HCT116 (cell line): Measurements from ENCODE around the gene BRWD1. TPM values are rescaled to one million over a fixed set of nuclear protein-coding genes. Genes with fewer than 3 reads are reported as not detected.

Experiments
- ATAC-seq: fragments of 200-7000 bp; cut with Tn5 transposase; 2 replicates; pipeline ENCODE4 v1.9.1; 2020; ENCODE audit warnings: mild to moderate bottlenecking, moderate library complexity
- BruUV-seq: library from RNA; stranded (reverse); fragments of 400-500 nt; replicated peaks from 2 replicates; lab custom pipeline; 2021; lab: Mats Ljungman, UMichigan
- CTCF ChIA-PET: fragments of 300-600 bp; sonication (Branson Sonifier 250); formaldehyde crosslinking; loops from one replicate; lab custom pipeline; 2021; ENCODE audit warnings: antibody characterized with exemption; lab: Charles Lee
- POLR2A ChIA-PET: fragments of 300-600, 350-600 bp; sonication (Branson Sonifier 250); formaldehyde crosslinking; loops from one replicate; lab custom pipeline; 2021; ENCODE audit warnings: antibody characterized with exemption; lab: Charles Lee
- RAD21 ChIA-PET, 2 experiments: fragments of 300-600 bp; sonication (Branson Sonifier 250); formaldehyde crosslinking; loops; one replicate each; lab custom pipeline; 2023; ENCODE audit warnings: low total read pairs in 2 of 2; ENCODE audit not compliant: uncharacterized antibody in 2 of 2, unreplicated experiment in 2 of 2, low non-redundant PET in 1 of 2; lab: Charles Lee
- DNase-seq: peaks from one replicate; pipeline ENCODE4 v3.0.0-alpha.2; 2010; ENCODE audit warnings: low read depth, low spot score
- H2AFZ ChIP-seq: fragments of 200-600 bp; shearing (Covaris generic), sonication (generic); 2 replicates; pipeline ENCODE4 v1.6.1; 2017; ENCODE audit warnings: low read depth, mixed run types, mixed read lengths, antibody characterized with exemption, low read length; ENCODE audit not compliant: poor library complexity, severe bottlenecking
- H3K27ac ChIP-seq: 2 replicates; pipeline ENCODE4 v1.5.1; 2012; ENCODE audit warnings: low read depth, low read length
- H3K27me3 ChIP-seq: fragments of 200-600 bp; sonication (generic); 2 replicates; pipeline ENCODE4 v1.6.1; 2016; ENCODE audit warnings: mixed run types, low read length, mixed read lengths; ENCODE audit not compliant: insufficient read depth
- H3K36me3 ChIP-seq, 2 experiments: fragments of 200-500 bp in 1 of 2; fragments of 200-600 bp in 1 of 2; sonication (Bioruptor generic) in 1 of 2; sonication (generic) in 1 of 2; 2 replicates each; pipeline versions ENCODE4 v1.5.1 to v1.6.1; 2014 to 2016; ENCODE audit warnings: low read length in 2 of 2, inconsistent platforms in 1 of 2, mixed read lengths in 1 of 2, mixed run types in 1 of 2; ENCODE audit not compliant: insufficient read depth in 2 of 2, control insufficient read depth in 1 of 2
- H3K4me1 ChIP-seq, 2 experiments: fragments of 200-600 bp in 1 of 2; sonication (generic) in 1 of 2; 2 replicates each; pipeline versions ENCODE4 v1.5.1 to v1.6.1; 2012 to 2017; ENCODE audit warnings: low read length in 2 of 2, inconsistent platforms in 1 of 2, mild to moderate bottlenecking in 1 of 2, mixed read lengths in 1 of 2, mixed run types in 1 of 2, moderate library complexity in 1 of 2; ENCODE audit not compliant: insufficient read depth in 2 of 2, control insufficient read depth in 1 of 2
- H3K4me2 ChIP-seq: fragments of 200-600 bp; sonication (generic); 2 replicates; pipeline ENCODE4 v1.6.1; 2017; ENCODE audit warnings: mixed run types, low read length, mixed read lengths
- H3K4me3 ChIP-seq, 2 experiments: fragments of 200-600 bp in 1 of 2; sonication (generic) in 1 of 2; replicated peaks in 1 of 2; 2 replicates each; pipeline ENCODE4 v1.5.1; 2011 to 2016; ENCODE audit warnings: low read length in 2 of 2, control low read depth in 1 of 2, low read depth in 1 of 2, mild to moderate bottlenecking in 1 of 2, mixed read lengths in 1 of 2, mixed run types in 1 of 2
- H3K79me2 ChIP-seq: fragments of 200-600 bp; sonication (generic); 2 replicates; pipeline ENCODE4 v1.6.1; 2017; ENCODE audit warnings: mild to moderate bottlenecking, mixed run types, low read length, moderate library complexity, mixed read lengths; ENCODE audit not compliant: insufficient read depth
- H3K9ac ChIP-seq: fragments of 200-600 bp; sonication (generic); 2 replicates; pipeline ENCODE4 v1.6.1; 2016; ENCODE audit warnings: low read length, mixed read lengths
- H3K9me2 ChIP-seq: fragments of 200-600 bp; sonication (generic), shearing (Covaris generic); 2 replicates; pipeline ENCODE4 v1.6.1; 2017; ENCODE audit warnings: mixed run types, mild to moderate bottlenecking, moderate library complexity; ENCODE audit not compliant: insufficient read depth
- H3K9me3 ChIP-seq, 2 experiments: fragments of 200-500 bp in 1 of 2; fragments of 200-600 bp in 1 of 2; sonication (Bioruptor generic) in 1 of 2; sonication (generic) in 1 of 2; 2 replicates each; pipeline ENCODE4 v1.6.1; 2014 to 2017; ENCODE audit warnings: low read length in 2 of 2, mixed read lengths in 2 of 2, inconsistent platforms in 1 of 2, low read depth in 1 of 2, mild to moderate bottlenecking in 1 of 2, mixed run types in 1 of 2, moderate library complexity in 1 of 2; ENCODE audit not compliant: control insufficient read depth in 1 of 2, insufficient read depth in 1 of 2
- H4K20me1 ChIP-seq: fragments of 200-600 bp; sonication (generic), shearing (Covaris generic); 2 replicates; pipeline ENCODE4 v1.6.1; 2017; ENCODE audit warnings: mixed run types, mild to moderate bottlenecking, moderate library complexity; ENCODE audit not compliant: insufficient read depth
- ATF3 ChIP-seq: IDR thresholded peaks from 2 replicates; pipeline ENCODE4 v1.6.1; 2012
- CBX3 ChIP-seq: IDR thresholded peaks from 2 replicates; pipeline ENCODE4 v1.6.1; 2012; ENCODE audit warnings: low read depth
- CEBPB ChIP-seq: IDR thresholded peaks from 2 replicates; pipeline ENCODE4 v1.6.1; 2012; ENCODE audit warnings: low read depth
- CTCF ChIP-seq, 3 experiments: fragments of 200-600 bp in 1 of 3; sonication (generic) in 1 of 3; IDR thresholded peaks in 2 of 3; conservative IDR thresholded peaks in 1 of 3; 2 replicates each; pipeline ENCODE4 v1.5.1; 2012 to 2017; ENCODE audit warnings: low read depth in 2 of 3, low read length in 2 of 3, antibody characterized with exemption in 1 of 3, borderline replicate concordance in 1 of 3, control low read depth in 1 of 3, mild to moderate bottlenecking in 1 of 3, mixed read lengths in 1 of 3, mixed run types in 1 of 3, moderate library complexity in 1 of 3; ENCODE audit not compliant: insufficient read depth in 1 of 3
- EZH2 ChIP-seq: fragments of 200-600 bp; sonication (generic); IDR thresholded peaks from 2 replicates; pipeline ENCODE4 v1.6.1; 2017; ENCODE audit warnings: antibody characterized with exemption, mixed run types
- EZH2phosphoT487 ChIP-seq: fragments of 200-600 bp; IDR thresholded peaks from 2 replicates; pipeline ENCODE4 v1.6.1; 2018; ENCODE audit warnings: antibody characterized with exemption, borderline replicate concordance
- MAX ChIP-seq: IDR thresholded peaks from 2 replicates; pipeline ENCODE4 v1.6.1; 2012
- POLR2A ChIP-seq: IDR thresholded peaks from 2 replicates; pipeline ENCODE4 v1.7.0; 2011; ENCODE audit warnings: borderline replicate concordance; ENCODE audit not compliant: insufficient read depth, insufficient read length; ENCODE audit errors: extremely low read depth
- POLR2AphosphoS5 ChIP-seq: IDR thresholded peaks from 2 replicates; pipeline ENCODE4 v1.6.1; 2011; ENCODE audit warnings: mild to moderate bottlenecking, low read depth, low read length, moderate library complexity
- RAD21 ChIP-seq: IDR thresholded peaks from 2 replicates; pipeline ENCODE4 v1.6.1; 2012; ENCODE audit warnings: low read depth, mild to moderate bottlenecking
- SIN3A ChIP-seq: IDR thresholded peaks from 2 replicates; pipeline ENCODE4 v1.6.1; 2012; ENCODE audit warnings: low read depth
- SP1 ChIP-seq: IDR thresholded peaks from 2 replicates; pipeline ENCODE4 v1.6.1; 2012; ENCODE audit warnings: low read depth
- YY1 ChIP-seq: IDR thresholded peaks from 2 replicates; pipeline ENCODE4 v1.6.1; 2011; ENCODE audit warnings: low read length, low read depth, moderate library complexity, mild to moderate bottlenecking; ENCODE audit not compliant: insufficient replicate concordance; ENCODE audit errors: extremely low read depth
- ZBTB33 ChIP-seq: IDR thresholded peaks from 2 replicates; pipeline ENCODE4 v1.6.1; 2011; ENCODE audit warnings: mild to moderate bottlenecking, low read length, moderate library complexity; ENCODE audit not compliant: insufficient replicate concordance; ENCODE audit errors: extremely low read depth
- intact Hi-C: fragments of 100-400 bp; cut with micrococcal nuclease; formaldehyde crosslinking; loops from 2 replicates; pipeline ENCODE4 v1.10.0; 2022
- total RNA-seq: library from RNA; stranded (reverse); gene quantifications from one replicate; pipeline ENCODE4 v1.2.1, GENCODE V29; 2021; ENCODE audit not compliant: unreplicated experiment

The BRWD1 gene
- total RNA-seq, 1 experiment from 2014 or later, result 33.1 TPM

- Histone ChIP-seq H3K4me2 (no peak overlapping the region), H2AFZ (no peak overlapping the region), H3K9me2 (no peaks in the 10 kb centered on the region), H3K4me3 (no peak overlapping the region), H3K4me1 (no peaks in the 10 kb centered on the region), H3K27ac (no peak overlapping the region), H3K9ac (no peak overlapping the region), H4K20me1 (no peaks in the 10 kb centered on the region), H3K79me2 (peaks cover 2% of the 10 kb centered on the region), H3K9me3 (no peaks in the 10 kb centered on the region), H3K36me3 (peaks cover 10 to 16% of the 10 kb centered on the region in 2 experiments; a peak in 3 of 4 replicates), H3K27me3 (no peaks in the 10 kb centered on the region)
- RAD21 ChIA-PET, result no interaction called here
- intact Hi-C loops, result no loop called here
- DNase-seq (no peak), ATAC-seq (no peak)
- no TSS peak for BruUV-seq
- TF ChIP-seq CEBPB (no peak), CTCF (IDR thresholded peaks at IDR 0.05 in 2 of 3, conservative IDR thresholded peaks at IDR 0.05 in 1 of 3; ENCODE audit: borderline replicate concordance in 1 of 3, insufficient read depth in 1 of 3, low read depth in 2 of 3, low read length in 2 of 3) (no peak), ZBTB33 (no peak), ATF3 (no peak), RAD21 (no peak), POLR2AphosphoS5 (no peak), SP1 (no peak), CBX3 (no peak), EZH2phosphoT487 (no peak), EZH2 (no peak), SIN3A (no peak), YY1 (no peak), POLR2A (no peak), MAX (no peak)
- CTCF ChIA-PET, result no interaction called here
- POLR2A ChIA-PET, result no interaction called here
These were observed 91.4 kb downstream of the BRWD1 start for GRCh38 chr21:39221997-39222486.
